Kidney (tissue), 14 donors: ENCODE data around the gene RHOF. TPM values are rescaled to one million over a fixed set of nuclear protein-coding genes. Genes with fewer than 3 reads are reported as not detected.

Source experiments
- DNase-seq, 5 donors: peaks; one replicate each; pipeline ENCODE4 v3.0.0-alpha.2; 2013 to 2020
- FAIRE-seq: peaks from 2 replicates; lab custom pipeline; 2012; peaks lifted over from hg19 to GRCh38; lab: Jason Lieb, UNC
- H3K27ac ChIP-seq, 2 donors: one replicate each; pipeline ENCODE4 v1.7.0; 2013; ENCODE audit warnings: low read depth in 2 of 2, low read length in 2 of 2, inconsistent platforms in 1 of 2
- H3K27me3 ChIP-seq: one replicate; pipeline ENCODE4 v1.7.1; 2013; ENCODE audit warnings: low read length, inconsistent platforms; ENCODE audit not compliant: control insufficient read depth, insufficient read depth
- H3K36me3 ChIP-seq, 3 donors: one replicate each; pipeline versions ENCODE4 v1.7.0 to v1.7.1; 2013; ENCODE audit warnings: low read length in 3 of 3, control low read depth in 1 of 3, inconsistent platforms in 1 of 3; ENCODE audit not compliant: insufficient read depth in 3 of 3, control insufficient read depth in 2 of 3
- H3K4me1 ChIP-seq, 3 donors: one replicate each; pipeline versions ENCODE4 v1.7.0 to v1.7.1; 2013; ENCODE audit warnings: low read length in 3 of 3, inconsistent platforms in 1 of 3, low read depth in 1 of 3; ENCODE audit not compliant: control insufficient read depth in 2 of 3, insufficient read depth in 2 of 3
- H3K4me3 ChIP-seq, 3 donors: one replicate each; pipeline versions ENCODE4 v1.7.0 to v1.8.1; 2013; ENCODE audit warnings: low read length in 3 of 3, control low read depth in 1 of 3, inconsistent platforms in 1 of 3
- H3K9ac ChIP-seq, 3 donors: one replicate each; pipeline versions ENCODE4 v1.7.0 to v1.7.1; 2013; ENCODE audit warnings: low read length in 3 of 3, control low read depth in 1 of 3, inconsistent platforms in 1 of 3
- H3K9me3 ChIP-seq, 3 donors: one replicate each; pipeline versions ENCODE4 v1.7.0 to v1.7.1; 2013; ENCODE audit warnings: low read length in 3 of 3, control low read depth in 1 of 3, inconsistent platforms in 1 of 3; ENCODE audit not compliant: control insufficient read depth in 2 of 3, insufficient read depth in 1 of 3
- intact Hi-C: fragments of 100-400 bp; cut with DNase I; formaldehyde crosslinking; loops from one replicate; pipeline ENCODE4 v1.11.1; 2022
- polyA plus RNA-seq: library from polyadenylated mRNA; stranded (reverse); fragments of 350-450 nt; fragmentation: Illumina TruSeq; extraction: RNeasy Lipid Tissue Mini Kit (QIAGEN cat#74804); gene quantifications from one replicate; pipeline ENCODE4 v1.2.3, GENCODE V29; 2014; ENCODE audit warnings: low read depth, low replicate concordance; ENCODE audit not compliant: insufficient read depth
- total RNA-seq: library from RNA; stranded (reverse); fragmentation: NEBNext Ultra II Directional; extraction: Animal tissue kit (Norgen Biotek cat#: 25700); gene quantifications from one replicate; pipeline ENCODE4 v1.2.1, GENCODE V29; 2021
- TF ChIP-seq, protein P1 (sequence below): IDR thresholded peaks from 3 replicates; pipeline ENCODE4 v1.5.1; 2012; ENCODE audit warnings: mild to moderate bottlenecking, moderate library complexity, borderline replicate concordance; ENCODE audit not compliant: insufficient read depth; ENCODE audit errors: extremely low read depth
- donor health status: control.
- donor health status: control.
- donor health status: control.
- donor health status: control.
- donor health status: control.
- donor health status: DM: yes; HTN: yes; CAD: no.
- donor health status: Normal renal cell carcinoma (clear cell type).

The RHOF gene
- total and polyA plus RNA-seq, 2 donors from 2014 or later: 23.9 to 42.6 TPM

DNA sequence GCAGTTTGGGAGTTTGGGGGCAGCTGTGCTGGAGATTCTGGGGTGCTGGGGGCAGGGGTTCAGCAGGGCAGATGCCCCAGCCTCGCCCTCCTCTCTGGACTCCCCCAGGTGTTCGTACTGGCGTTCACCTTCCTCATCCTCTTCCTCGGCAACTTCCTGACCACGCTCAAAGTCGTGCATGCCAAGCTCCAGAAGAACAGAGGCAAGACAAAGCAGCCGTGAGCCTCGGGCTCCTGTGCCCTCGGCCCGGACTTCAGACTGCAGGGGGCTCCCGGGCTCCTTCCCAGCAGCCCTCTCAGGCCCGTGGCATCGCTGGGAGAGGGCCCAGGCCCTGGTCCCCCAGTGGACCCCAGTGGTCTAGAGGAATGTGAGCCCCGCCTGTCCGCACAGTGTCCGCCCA, 18.0 kb downstream of the RHOF start:
- FAIRE-seq: no peak
- DNase-seq: peak in 2 of 5 donors; percentile 61 to 68
- peak overlapping the region in 1 of 3 donors; percentile 19 for H3K9ac ChIP-seq

DNA sequence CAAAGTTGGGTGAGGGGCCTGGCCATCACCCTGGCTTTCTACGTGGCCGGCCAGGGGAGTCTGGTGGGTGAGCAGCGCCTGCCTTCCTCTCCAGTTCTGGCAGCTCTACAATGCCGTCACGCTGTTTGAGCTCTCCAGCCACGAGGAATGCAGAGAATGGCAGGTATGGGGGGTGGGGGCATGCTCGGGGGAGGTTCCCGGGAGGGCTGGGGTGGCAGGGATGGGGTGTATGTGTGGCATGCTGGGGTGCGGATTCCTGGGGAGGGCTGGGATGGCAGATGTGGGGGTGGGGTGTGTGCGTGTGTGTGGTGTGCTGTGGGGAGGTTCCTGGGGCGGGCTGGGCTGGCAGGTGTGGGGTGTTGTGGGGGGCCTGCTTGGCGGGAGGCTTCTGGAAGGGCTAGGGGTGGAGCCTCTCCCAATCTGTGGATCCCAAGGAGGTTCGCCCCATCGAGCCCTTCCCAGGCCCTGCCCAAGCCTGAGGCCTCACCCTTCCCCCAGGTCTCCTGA, 18.5 kb downstream of the RHOF start:
- no peak overlapping the region for H3K4me3 ChIP-seq
- TF ChIP-seq, protein P1, sequence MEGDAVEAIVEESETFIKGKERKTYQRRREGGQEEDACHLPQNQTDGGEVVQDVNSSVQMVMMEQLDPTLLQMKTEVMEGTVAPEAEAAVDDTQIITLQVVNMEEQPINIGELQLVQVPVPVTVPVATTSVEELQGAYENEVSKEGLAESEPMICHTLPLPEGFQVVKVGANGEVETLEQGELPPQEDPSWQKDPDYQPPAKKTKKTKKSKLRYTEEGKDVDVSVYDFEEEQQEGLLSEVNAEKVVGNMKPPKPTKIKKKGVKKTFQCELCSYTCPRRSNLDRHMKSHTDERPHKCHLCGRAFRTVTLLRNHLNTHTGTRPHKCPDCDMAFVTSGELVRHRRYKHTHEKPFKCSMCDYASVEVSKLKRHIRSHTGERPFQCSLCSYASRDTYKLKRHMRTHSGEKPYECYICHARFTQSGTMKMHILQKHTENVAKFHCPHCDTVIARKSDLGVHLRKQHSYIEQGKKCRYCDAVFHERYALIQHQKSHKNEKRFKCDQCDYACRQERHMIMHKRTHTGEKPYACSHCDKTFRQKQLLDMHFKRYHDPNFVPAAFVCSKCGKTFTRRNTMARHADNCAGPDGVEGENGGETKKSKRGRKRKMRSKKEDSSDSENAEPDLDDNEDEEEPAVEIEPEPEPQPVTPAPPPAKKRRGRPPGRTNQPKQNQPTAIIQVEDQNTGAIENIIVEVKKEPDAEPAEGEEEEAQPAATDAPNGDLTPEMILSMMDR: no peak
- peak overlapping the region in 1 of 3 donors; percentile 26 for H3K9ac ChIP-seq
- FAIRE-seq: no peak
- peak; percentile 85 to 93 (median 90) for DNase-seq
- no peaks in the 10 kb centered on the region for H3K9me3 ChIP-seq
- H3K36me3 ChIP-seq: no peaks in the 10 kb centered on the region
- H3K27ac ChIP-seq: peak overlapping the region; percentile 71 to 78
- H3K4me1 ChIP-seq: peaks cover 0 to 19% (median 12%) of the 10 kb centered on the region in 3 donors
- intact Hi-C loops: loop anchor here (5.0 kb wide), 1 partner anchor 68 kb away; no protein-coding TSS in a partner anchor
- H3K27me3 ChIP-seq: no peaks in the 10 kb centered on the region

More for the DNA sequence above, 18.0 kb downstream of the RHOF start:
- intact Hi-C loops: loop anchor here (5.0 kb wide), 1 partner anchor 68 kb away; no protein-coding TSS in a partner anchor
- Histone ChIP-seq H3K4me3 (no peak overlapping the region), H3K36me3 (no peaks in the 10 kb centered on the region), H3K27ac (peak overlapping the region; percentile 63 to 78), H3K9me3 (no peaks in the 10 kb centered on the region), H3K27me3 (no peaks in the 10 kb centered on the region), H3K4me1 (peaks cover 0 to 18% (median 12%) of the 10 kb centered on the region in 3 donors)
- TF ChIP-seq, protein P1: no peak

DNA sequence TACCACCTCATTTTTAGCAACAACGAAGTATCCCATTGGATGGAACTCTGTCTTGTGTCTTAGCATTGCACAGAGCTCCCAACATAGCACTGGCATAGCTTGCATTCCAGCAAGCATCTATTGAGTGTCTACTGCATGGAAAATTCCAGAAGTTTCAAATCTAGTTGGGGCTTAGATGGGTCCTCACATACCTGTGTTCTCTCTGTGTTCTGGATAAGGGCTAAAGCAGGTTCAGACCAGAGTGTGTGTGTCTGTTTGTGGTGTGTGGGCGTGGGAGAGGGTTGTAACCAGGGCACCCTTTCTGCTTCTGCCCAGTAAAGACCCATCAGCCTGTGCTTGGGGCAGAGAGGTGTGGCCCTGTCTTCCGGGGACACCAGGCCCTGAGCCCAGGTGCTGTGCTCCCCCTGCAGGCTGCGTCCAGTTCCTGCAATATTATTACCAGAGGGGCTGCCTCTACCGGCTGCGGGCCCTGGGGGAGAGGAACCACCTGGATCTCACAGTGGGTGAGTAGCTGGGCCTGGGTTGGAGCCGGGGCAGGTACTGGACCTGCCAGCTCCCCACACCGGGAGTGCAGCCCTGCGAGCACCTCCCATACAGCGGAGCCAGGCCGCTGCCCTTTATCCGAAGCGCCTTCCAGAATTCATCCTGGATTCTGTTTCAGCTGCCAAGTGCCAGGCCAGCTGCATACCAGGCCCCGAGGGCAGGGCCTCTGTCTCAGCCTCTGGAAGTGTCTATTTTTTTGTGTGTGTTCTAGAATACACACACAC, 20.3 kb downstream of the RHOF start:
- TF ChIP-seq, protein P1: peak; percentile 81
- no peaks in the 10 kb centered on the region for H3K9me3 ChIP-seq
- H3K4me1 ChIP-seq: peaks cover 0 to 21% (median 12%) of the 10 kb centered on the region in 3 donors
- DNase-seq (peak; percentile 75 to 90 (median 84)), FAIRE-seq (no peak)
- H3K4me3 ChIP-seq: no peak overlapping the region
- peak overlapping the region; percentile 1 to 51 for H3K27ac ChIP-seq
- peak overlapping the region in 2 of 3 donors; percentile 27 to 37 for H3K9ac ChIP-seq
- no peaks in the 10 kb centered on the region for H3K27me3 ChIP-seq
- intact Hi-C loops: no loop called here
- H3K36me3 ChIP-seq: no peaks in the 10 kb centered on the region
